Testis (tissue), 2 donors: ENCODE results near the gene DPH5.
"Not testable (repeated sequence)": the region's sequence is repeated elsewhere in the genome, so short reads cannot be mapped to it uniquely, and the experiment has no call there.

Experiments used
- POLR2A ChIP-seq: fragments of 450-650 bp; IDR thresholded peaks from one replicate; pipeline ENCODE4 v1.6.1; 2017; ENCODE audit warnings: antibody characterized with exemption, mild to moderate bottlenecking, moderate library complexity
- TF ChIP-seq, protein P1 (sequence below), 3 experiments: fragments of 450-650 bp in 2 of 3; fragments of 200-600 bp in 1 of 3; sonication (generic) in 1 of 3; IDR thresholded peaks; one replicate each; pipeline ENCODE4 v1.5.1; 2016 to 2019; ENCODE audit warnings: antibody characterized with exemption in 3 of 3, mild to moderate bottlenecking in 2 of 3, moderate library complexity in 1 of 3

DNA sequence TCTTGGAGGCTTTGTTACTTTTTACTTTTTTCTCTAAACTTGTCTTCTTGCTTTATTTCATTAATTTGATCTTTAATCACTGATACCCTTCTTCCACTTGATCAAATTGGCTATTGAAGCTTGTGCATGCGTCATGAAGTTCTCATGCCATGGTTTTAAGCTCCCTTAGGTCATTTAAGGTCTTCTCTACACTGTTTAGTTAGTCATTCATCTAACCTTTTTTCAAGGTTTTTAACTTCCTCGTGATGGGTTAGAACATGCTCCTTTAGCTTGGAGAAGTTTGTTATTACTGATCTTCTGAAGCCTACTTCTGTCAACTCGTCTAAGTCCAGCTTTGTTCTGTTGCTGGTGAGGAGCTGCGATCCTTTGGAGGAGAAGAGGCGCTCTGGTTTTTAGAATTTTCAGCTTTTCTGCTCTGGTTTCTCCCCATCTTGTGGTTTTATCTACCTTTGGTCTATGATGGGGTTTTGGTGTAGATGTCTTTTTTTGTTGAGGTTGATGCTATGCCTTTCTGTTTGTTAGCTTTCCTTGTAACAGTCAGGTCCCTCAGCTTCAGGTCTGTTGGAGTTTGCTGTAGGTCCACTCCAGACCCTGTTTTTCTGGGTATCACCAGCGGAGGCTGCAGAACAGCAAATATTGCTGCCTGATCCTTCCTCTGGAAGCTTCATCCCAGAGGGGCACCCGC lies 76.7 kb downstream of the DPH5 start:
- TF ChIP-seq, protein P1, sequence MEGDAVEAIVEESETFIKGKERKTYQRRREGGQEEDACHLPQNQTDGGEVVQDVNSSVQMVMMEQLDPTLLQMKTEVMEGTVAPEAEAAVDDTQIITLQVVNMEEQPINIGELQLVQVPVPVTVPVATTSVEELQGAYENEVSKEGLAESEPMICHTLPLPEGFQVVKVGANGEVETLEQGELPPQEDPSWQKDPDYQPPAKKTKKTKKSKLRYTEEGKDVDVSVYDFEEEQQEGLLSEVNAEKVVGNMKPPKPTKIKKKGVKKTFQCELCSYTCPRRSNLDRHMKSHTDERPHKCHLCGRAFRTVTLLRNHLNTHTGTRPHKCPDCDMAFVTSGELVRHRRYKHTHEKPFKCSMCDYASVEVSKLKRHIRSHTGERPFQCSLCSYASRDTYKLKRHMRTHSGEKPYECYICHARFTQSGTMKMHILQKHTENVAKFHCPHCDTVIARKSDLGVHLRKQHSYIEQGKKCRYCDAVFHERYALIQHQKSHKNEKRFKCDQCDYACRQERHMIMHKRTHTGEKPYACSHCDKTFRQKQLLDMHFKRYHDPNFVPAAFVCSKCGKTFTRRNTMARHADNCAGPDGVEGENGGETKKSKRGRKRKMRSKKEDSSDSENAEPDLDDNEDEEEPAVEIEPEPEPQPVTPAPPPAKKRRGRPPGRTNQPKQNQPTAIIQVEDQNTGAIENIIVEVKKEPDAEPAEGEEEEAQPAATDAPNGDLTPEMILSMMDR (IDR thresholded peaks at IDR 0.05): not testable (repeated sequence)
- not testable (repeated sequence) for TF ChIP-seq POLR2A
